Measurements from ENCODE around the gene SMYD5. TPM values are rescaled to one million over a fixed set of nuclear protein-coding genes. Genes with fewer than 3 reads are reported as not detected.

SMYD5 gene
- total and polyA plus RNA-seq, 2 donors (not counting 3 experiments of a cell fraction or from before 2014, with no cell fraction given): 16.2 to 31.7 TPM

- Histone ChIP-seq H3K4me2 (ENCODE audit: insufficient read depth, low read length) (no peak overlapping the region), H3K36me3 (ENCODE audit: control insufficient read depth in 2 of 2, extremely low read depth in 1 of 2, insufficient read depth in 2 of 2, low read length in 2 of 2) (peaks cover 34 to 70% of the 10 kb centered on the region in 2 experiments), H4K20me1 (replicated peaks; ENCODE audit: control insufficient read depth, extremely low read depth, insufficient read depth, low read length) (peaks cover 3% of the 10 kb centered on the region), H3K4me3 (replicated peaks in 1 of 3; ENCODE audit: insufficient read depth in 1 of 3, low read depth in 1 of 3, low read length in 3 of 3) (no peak overlapping the region), H3K9ac (replicated peaks; ENCODE audit: extremely low read depth, insufficient read depth, low read length) (no peak overlapping the region), H3K4me1 (ENCODE audit: control insufficient read depth, extremely low read depth, insufficient read depth, low read length) (no peaks in the 10 kb centered on the region), H2AFZ (ENCODE audit: low read depth, low read length) (no peak overlapping the region), H3K27me3 (ENCODE audit: control insufficient read depth in 2 of 2, insufficient read depth in 2 of 2, low read length in 2 of 2) (no peaks in the 10 kb centered on the region), H3K27ac (ENCODE audit: insufficient read depth, low read depth, low read length) (no peak overlapping the region), H3K9me3 (replicated peaks; ENCODE audit: control insufficient read depth, insufficient read depth, low read length) (no peaks in the 10 kb centered on the region), H3K9me1 (replicated peaks; ENCODE audit: control insufficient read depth, extremely low read depth, insufficient read depth, low read length) (no peaks in the 10 kb centered on the region), H3K79me2 (ENCODE audit: control insufficient read depth, insufficient read depth, low read length) (peaks cover 16% of the 10 kb centered on the region)
- intact Hi-C loops (cut with micrococcal nuclease): no loop called here
- TF ChIP-seq JUN (IDR thresholded peaks at IDR 0.05; ENCODE audit: borderline replicate concordance, insufficient read depth, insufficient read length, low read depth) (no peak), CTCF (IDR thresholded peaks at IDR 0.05; ENCODE audit: extremely low read depth in 1 of 2, insufficient read depth in 1 of 2, low read depth in 1 of 2, low read length in 2 of 2) (no peak), POLR2AphosphoS5 (IDR thresholded peaks at IDR 0.05; ENCODE audit: insufficient read depth, low read depth, low read length) (no peak), POLR2A (IDR thresholded peaks at IDR 0.05; ENCODE audit: low read depth, low read length) (no peak), MAX (IDR thresholded peaks at IDR 0.05; ENCODE audit: insufficient read depth, insufficient read length) (no peak), MYC (IDR thresholded peaks at IDR 0.05; ENCODE audit: low read depth, low read length) (no peak), EZH2 (IDR thresholded peaks at IDR 0.05; ENCODE audit: borderline replicate concordance, low read depth, low read length, severe bottlenecking) (no peak), GATA2 (IDR thresholded peaks at IDR 0.05; ENCODE audit: insufficient read depth, insufficient read length, low read depth, low read length) (no peak), FOS (IDR thresholded peaks at IDR 0.05; ENCODE audit: borderline replicate concordance, insufficient read depth, low read length) (no peak)
- POLR2A ChIA-PET: no interaction called here
- no peak for DNase-seq (ENCODE audit: low read depth, low spot score)
- no peak for FAIRE-seq
- CTCF ChIA-PET: no interaction called here
- BruUV-seq (replicated peaks): no TSS peak
- dilution Hi-C loops (cut with MboI; ENCODE audit: extremely low pct_ligation_motif_present, low sequenced_read_pairs): no loop called here
Measured at GRCh38 chr2:73249636-73250035, 35.6 kb downstream of the SMYD5 start.
